GM18909 (cell line): ENCODE measurements around the gene GARIN1A.

Experiments used
- ATAC-seq: cut with Tn5 transposase; IDR thresholded peaks from one replicate; pipeline ENCODE4 v1.9.1; 2021; ENCODE audit warnings: mild to moderate bottlenecking; ENCODE audit not compliant: unreplicated experiment, poor library complexity

Gene GARIN1A

DNA sequence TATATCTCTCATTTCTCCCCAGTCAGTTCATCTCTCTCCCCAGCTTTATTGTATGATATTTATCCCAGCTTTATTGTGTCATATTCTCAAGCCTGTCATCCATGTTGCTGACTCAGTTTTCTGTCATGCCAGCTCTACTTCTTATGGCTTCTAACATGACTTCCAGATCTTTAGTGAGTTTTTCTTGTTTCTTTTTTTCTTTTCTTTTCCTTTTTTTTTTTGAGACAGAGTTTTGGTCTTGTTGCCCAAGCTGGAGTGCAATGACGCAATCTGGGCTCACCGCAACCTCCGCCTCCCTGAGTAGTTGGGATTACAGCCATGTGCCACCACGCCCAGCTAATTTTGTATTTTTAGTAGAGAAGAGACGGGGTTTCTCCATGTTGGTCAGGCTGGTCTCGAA, 38.4 kb downstream of the GARIN1A start:
- ATAC-seq = no peak

DNA sequence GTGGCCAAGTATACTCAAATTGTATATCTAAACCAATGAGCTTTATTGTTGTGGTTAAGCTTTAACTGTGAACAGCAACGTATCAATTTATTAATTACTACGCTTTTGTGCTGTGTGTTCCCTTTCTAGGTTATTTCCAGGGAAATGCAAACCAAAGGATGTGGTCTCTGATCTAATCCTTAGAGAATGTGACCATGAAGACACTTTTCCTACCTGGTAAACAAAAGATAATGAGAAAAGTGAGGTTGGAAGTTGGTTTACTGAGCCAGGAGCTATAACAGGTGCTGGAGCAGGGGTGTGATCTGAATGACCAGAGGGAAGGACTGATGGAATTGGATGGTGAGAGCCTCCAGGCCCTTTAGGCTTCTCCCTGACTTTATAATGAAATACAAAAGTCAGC, 41.7 kb downstream of the GARIN1A start:
- no peak for ATAC-seq

DNA sequence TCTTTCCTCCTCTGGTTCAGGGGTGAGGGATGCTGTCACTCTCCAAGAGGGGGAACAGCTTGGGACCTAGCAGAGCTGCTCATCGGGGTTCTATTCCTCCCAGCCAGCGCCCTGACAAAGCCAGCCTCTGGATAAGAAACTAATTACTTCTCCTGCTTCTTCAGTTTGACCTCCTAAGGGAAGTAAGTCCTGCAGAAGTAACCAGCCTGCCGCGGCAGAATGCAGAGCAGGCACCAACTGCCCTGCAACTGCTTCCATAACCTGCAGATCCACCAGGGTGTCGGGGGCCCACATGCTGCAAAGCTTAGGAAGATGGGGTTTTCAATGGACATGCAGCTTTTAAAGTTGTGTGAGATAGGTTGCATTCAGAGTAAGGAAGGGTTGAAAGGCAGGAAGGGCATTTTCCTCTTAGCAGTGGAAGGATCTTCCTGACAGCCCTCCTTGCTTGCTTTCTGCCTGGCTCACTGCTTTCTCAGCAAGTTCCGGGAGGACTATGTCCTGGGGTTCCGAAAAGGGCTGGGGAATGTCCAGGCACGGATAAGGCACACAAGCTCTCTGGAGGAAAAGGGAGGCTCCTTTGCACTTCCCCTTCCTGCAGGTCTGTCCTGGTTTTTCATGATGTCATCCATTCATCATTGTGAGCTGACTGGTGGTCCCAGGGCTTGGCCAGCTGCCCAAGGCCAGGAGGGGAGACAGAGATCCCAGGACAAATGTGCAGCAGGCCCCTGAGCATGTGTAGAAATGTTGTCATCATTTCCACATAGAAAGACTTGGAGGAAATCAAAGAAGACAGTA, 42.8 kb downstream of the GARIN1A start:
- ATAC-seq = no peak

DNA sequence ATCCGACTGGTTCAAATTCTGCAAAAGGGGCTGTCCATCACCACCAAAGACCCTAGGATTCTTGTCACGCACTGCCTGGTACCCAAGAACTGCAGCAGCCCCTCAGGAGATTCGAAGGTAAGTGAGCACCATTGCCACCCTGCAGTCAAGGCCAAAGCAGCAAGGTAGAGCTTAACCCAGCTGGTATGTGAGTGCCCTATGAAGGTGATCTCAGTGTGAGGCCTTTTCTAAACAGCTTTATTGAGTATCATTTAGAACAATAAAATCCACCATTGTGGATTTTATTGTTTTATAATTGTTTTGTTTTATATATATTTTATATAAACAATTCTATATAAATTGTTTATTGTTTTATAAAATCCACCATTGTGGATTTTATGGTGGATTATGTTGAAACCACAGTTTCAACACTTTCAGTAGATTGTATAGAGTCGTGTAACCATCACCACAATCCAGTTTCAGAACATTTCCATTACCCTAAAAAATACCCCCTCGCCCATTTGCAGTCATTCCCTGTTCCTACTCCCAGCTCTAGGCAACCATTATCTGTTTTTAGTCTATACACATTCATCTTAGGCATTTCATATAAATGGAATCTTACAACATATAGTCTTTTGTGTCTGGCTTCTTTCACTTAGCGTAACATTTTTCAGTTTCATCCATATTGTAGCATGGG, 47.0 kb downstream of the GARIN1A start:
- no peak for ATAC-seq

DNA sequence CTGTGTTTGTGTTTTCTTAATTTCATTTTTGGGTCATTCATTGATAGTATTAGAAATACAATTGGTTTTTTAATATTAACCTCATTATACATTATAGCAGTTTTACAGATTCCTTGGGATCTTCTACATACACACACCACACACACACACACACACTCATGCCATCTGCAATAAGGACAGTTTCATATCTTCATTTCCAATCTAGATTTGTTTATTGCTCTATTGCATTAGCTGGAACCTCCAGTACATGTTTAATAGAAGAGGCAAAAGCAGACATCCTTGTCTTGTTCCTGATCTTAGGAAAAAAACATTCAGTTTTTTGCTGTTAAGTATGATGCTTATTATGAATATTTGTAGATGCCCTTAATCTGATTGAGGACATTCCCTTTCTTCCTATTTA, 49.3 kb downstream of the GARIN1A start:
- ATAC-seq = no peak
